ENCODE measurements around the gene ATP5MG.
A peak's percentile ranks its signal among the peaks of the same experiment; 100 is the strongest.

The ATP5MG gene

GRCh38 chr11:118441770-118442275, 40.4 kb downstream of the ATP5MG start:
- no peak for DNase-seq (ENCODE audit: low read depth)

GRCh38 chr11:118442301-118442700, 40.9 kb downstream of the ATP5MG start:
- no peak for DNase-seq (ENCODE audit: low read depth)

- no peak for DNase-seq (ENCODE audit: low read depth)
Observed at GRCh38 chr11:118442908-118443589, 41.6 kb downstream of the ATP5MG start.

GRCh38 chr11:118443590-118444218, 42.3 kb downstream of the ATP5MG start:
- no peak for DNase-seq (ENCODE audit: low read depth)

- DNase-seq (ENCODE audit: low read depth), result no peak
Observed at GRCh38 chr11:118447423-118447822, 46.0 kb downstream of the ATP5MG start.

- peak; percentile 26 for DNase-seq (ENCODE audit: low read depth)
Observed at GRCh38 chr11:118448294-118448693, 46.9 kb downstream of the ATP5MG start.

- no peak for DNase-seq (ENCODE audit: low read depth)
Observed at GRCh38 chr11:118449316-118449918, 48.0 kb downstream of the ATP5MG start.

GRCh38 chr11:118450451-118450850, 49.0 kb downstream of the ATP5MG start:
- no peak for DNase-seq (ENCODE audit: low read depth)
